Neural progenitor cell (in vitro differentiated cells): Measurements from ENCODE around the gene ANTXR1.

Experiments
- CTCF ChIP-seq: fragments of 200-600 bp; sonication (generic); IDR thresholded peaks from 2 replicates; pipeline ENCODE4 v1.5.1; 2017; ENCODE audit warnings: antibody characterized with exemption, mild to moderate bottlenecking
- EZH2 ChIP-seq: fragments of 200-600 bp; sonication (generic); IDR thresholded peaks from 2 replicates; pipeline ENCODE4 v1.6.1; 2017; ENCODE audit warnings: antibody characterized with exemption, mild to moderate bottlenecking, moderate library complexity

- TF ChIP-seq CTCF = no peak
- no peak for TF ChIP-seq EZH2
Observed at GRCh38 chr2:69260666-69261065, 247.7 kb downstream of the ANTXR1 start.
